SU-DHL-6 (cell line): ENCODE measurements around the gene DLX2.

Source experiments
- H2AFZ ChIP-seq: fragments of 200-600 bp; sonication (generic); 2 replicates; pipeline ENCODE4 v1.6.1; 2014; ENCODE audit warnings: low read depth, mild to moderate bottlenecking, moderate library complexity, mixed read lengths, antibody characterized with exemption, low read length; ENCODE audit not compliant: severe bottlenecking
- H3F3A ChIP-seq: fragments of 200-600 bp; shearing (Covaris generic); 2 replicates; pipeline ENCODE4 v1.6.0; 2016; ENCODE audit warnings: antibody characterized with exemption, mild to moderate bottlenecking; ENCODE audit not compliant: insufficient read depth
- H3K27ac ChIP-seq: fragments of 200-600 bp; sonication (generic); 2 replicates; pipeline ENCODE4 v1.5.1; 2016; ENCODE audit warnings: low read depth, mild to moderate bottlenecking, low read length, moderate library complexity, mixed read lengths
- H3K27me3 ChIP-seq: fragments of 200-600 bp; sonication (generic), shearing (Covaris generic); 2 replicates; pipeline ENCODE4 v1.6.0; 2014; ENCODE audit warnings: mild to moderate bottlenecking, low read length
- H3K36me3 ChIP-seq: fragments of 200-600 bp; sonication (generic); 2 replicates; pipeline ENCODE4 v1.6.1; 2014; ENCODE audit warnings: mild to moderate bottlenecking, low read length, mixed read lengths
- H3K4me2 ChIP-seq: fragments of 300-600, 200-600 bp; shearing (Covaris generic), sonication (generic); 2 replicates; pipeline ENCODE4 v1.6.0; 2014; ENCODE audit warnings: low read length, low read depth, mild to moderate bottlenecking; ENCODE audit not compliant: poor library complexity, severe bottlenecking
- H3K4me3 ChIP-seq: fragments of 200-600 bp; sonication (generic); 2 replicates; pipeline ENCODE4 v1.5.1; 2014; ENCODE audit warnings: antibody characterized with exemption, low read length, mild to moderate bottlenecking, mixed read lengths; ENCODE audit not compliant: insufficient read depth, poor library complexity, severe bottlenecking
- H3K79me2 ChIP-seq: fragments of 200-600 bp; sonication (generic); 2 replicates; pipeline ENCODE4 v1.6.1; 2014; ENCODE audit warnings: mild to moderate bottlenecking, low read length, moderate library complexity; ENCODE audit not compliant: insufficient read depth
- H3K9ac ChIP-seq: fragments of 200-600 bp; sonication (generic); 2 replicates; pipeline ENCODE4 v1.7.0; 2014; ENCODE audit warnings: mild to moderate bottlenecking, low read length
- H3K9me2 ChIP-seq: fragments of 200-600 bp; sonication (generic); replicated peaks from 2 replicates; pipeline ENCODE4 v1.6.1; 2014; ENCODE audit warnings: low read length; ENCODE audit not compliant: insufficient read depth
- H3K9me3 ChIP-seq: fragments of 200-600 bp; sonication (generic); 2 replicates; pipeline ENCODE4 v1.6.1; 2014; ENCODE audit warnings: low read length, mixed read lengths; ENCODE audit not compliant: insufficient read depth
- H4K20me1 ChIP-seq: fragments of 200-600 bp; sonication (generic); 2 replicates; pipeline ENCODE4 v1.6.1; 2014; ENCODE audit warnings: low read depth, mild to moderate bottlenecking, antibody characterized with exemption, low read length, moderate library complexity, mixed read lengths
- EZH2phosphoT487 ChIP-seq: fragments of 200-600 bp; sonication (generic), shearing (Covaris generic); conservative IDR thresholded peaks from 2 replicates; pipeline ENCODE4 v1.6.1; 2018; ENCODE audit warnings: mild to moderate bottlenecking, antibody characterized with exemption, low read length, moderate library complexity, mixed read lengths
- TF ChIP-seq, protein P1 (sequence below): fragments of 200-600 bp; sonication (generic); IDR thresholded peaks from one replicate; pipeline ENCODE4 v1.5.1; 2017; ENCODE audit warnings: antibody characterized with exemption, mild to moderate bottlenecking, low read length, moderate library complexity; ENCODE audit not compliant: insufficient read depth, poor library complexity, severe bottlenecking

The DLX2 gene

DNA sequence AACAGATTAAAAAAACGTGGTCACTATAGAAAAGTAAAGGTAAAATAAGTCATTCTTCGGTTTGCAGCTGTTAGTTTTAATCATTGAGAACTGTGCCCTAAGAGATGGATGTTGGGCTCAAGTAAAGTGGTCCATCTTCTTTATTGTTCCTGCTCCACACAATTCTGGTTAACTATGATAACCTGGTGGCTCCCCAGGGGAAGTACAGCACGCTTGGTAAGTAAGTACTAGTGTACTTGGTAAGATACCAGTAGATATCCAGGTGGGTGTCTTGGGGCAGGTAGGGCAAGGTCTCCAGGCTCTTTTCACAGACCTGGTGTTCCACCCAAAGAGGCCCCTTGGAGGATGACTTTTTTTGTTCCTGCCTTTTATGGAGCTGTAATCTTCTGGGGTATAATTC is 31.6 kb upstream of the DLX2 start:
- Histone ChIP-seq H3K27ac (no peak overlapping the region), H3K27me3 (no peaks in the 10 kb centered on the region; the same call in 1 of the 2 replicates), H3K9ac (no peak overlapping the region), H3K4me2 (no peak overlapping the region), H3F3A (no peaks in the 10 kb centered on the region), H3K36me3 (no peaks in the 10 kb centered on the region), H2AFZ (no peak overlapping the region), H4K20me1 (no peaks in the 10 kb centered on the region), H3K79me2 (no peaks in the 10 kb centered on the region), H3K9me3 (no peaks in the 10 kb centered on the region), H3K4me3 (no peak overlapping the region), H3K9me2 (no peaks in the 10 kb centered on the region)
- TF ChIP-seq EZH2phosphoT487 = no peak
- TF ChIP-seq, protein P1, sequence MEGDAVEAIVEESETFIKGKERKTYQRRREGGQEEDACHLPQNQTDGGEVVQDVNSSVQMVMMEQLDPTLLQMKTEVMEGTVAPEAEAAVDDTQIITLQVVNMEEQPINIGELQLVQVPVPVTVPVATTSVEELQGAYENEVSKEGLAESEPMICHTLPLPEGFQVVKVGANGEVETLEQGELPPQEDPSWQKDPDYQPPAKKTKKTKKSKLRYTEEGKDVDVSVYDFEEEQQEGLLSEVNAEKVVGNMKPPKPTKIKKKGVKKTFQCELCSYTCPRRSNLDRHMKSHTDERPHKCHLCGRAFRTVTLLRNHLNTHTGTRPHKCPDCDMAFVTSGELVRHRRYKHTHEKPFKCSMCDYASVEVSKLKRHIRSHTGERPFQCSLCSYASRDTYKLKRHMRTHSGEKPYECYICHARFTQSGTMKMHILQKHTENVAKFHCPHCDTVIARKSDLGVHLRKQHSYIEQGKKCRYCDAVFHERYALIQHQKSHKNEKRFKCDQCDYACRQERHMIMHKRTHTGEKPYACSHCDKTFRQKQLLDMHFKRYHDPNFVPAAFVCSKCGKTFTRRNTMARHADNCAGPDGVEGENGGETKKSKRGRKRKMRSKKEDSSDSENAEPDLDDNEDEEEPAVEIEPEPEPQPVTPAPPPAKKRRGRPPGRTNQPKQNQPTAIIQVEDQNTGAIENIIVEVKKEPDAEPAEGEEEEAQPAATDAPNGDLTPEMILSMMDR = no peak

DNA sequence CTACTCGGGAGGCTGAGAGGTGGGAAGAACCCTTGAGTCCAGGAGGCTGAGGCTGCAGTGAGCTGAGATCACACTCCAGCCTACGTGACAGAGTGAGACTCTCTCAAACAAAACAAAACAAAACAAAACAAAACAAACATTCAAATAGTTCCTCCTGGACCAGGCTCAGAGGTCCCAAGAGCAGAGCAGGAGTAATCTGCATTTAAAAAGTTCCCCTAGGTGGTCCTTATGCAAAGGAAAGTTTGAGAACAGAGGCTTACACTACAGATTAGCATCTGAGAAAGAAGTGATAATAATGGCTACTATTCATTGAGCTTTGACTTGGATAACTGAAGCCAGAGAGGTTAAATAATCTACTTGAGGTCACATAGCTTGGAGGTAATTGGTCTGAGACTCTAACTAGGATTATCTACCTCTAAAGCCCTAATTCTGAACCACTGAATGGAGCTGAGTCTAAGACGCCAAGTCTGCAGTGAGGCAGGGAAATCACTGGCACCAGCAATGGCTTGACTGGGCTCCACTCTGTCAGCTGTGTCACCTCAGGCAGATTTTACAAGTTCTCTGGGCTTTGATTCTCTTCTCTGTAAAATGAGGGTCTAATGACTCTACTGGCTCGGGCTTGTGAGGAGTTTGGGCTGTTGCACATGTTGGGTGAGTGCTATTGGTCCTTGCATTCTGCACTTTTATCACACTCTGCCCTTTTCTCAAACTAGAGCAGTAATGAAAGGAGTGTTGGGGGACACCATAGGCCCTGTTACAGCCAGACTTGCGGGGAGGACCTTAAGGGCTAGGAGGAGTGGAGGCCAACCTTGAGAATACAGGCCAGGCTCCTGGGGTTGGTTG is 29.2 kb upstream of the DLX2 start:
- Histone ChIP-seq H3K4me3 (no peak overlapping the region), H3K9me3 (no peaks in the 10 kb centered on the region), H3K36me3 (no peaks in the 10 kb centered on the region), H3K9me2 (no peaks in the 10 kb centered on the region), H4K20me1 (no peaks in the 10 kb centered on the region), H3K79me2 (no peaks in the 10 kb centered on the region), H2AFZ (no peak overlapping the region), H3K9ac (no peak overlapping the region), H3K4me2 (no peak overlapping the region), H3K27me3 (no peaks in the 10 kb centered on the region; the same call in 1 of the 2 replicates), H3K27ac (no peak overlapping the region), H3F3A (no peaks in the 10 kb centered on the region)
- TF ChIP-seq, protein P1 = no peak
- TF ChIP-seq EZH2phosphoT487 = no peak

DNA sequence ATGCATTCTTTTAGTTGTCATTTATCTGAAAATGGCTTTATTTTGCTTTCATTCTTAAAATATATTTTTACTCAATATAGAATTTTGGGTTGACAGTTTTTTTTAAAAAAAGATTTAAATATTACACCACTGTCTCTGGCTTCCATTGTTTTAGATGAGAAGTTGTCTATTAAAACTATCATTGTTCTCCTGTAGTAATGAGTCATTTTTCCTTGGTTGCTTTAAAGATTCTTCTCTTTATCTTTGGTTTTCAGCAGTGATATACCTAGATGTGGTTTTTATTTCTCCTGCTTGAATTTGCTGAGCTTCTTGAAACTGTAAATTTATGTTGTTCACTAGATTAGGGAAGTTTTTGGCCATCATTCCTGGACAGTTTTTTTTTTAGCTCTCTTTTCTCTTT is 26.7 kb upstream of the DLX2 start:
- TF ChIP-seq EZH2phosphoT487 = no peak
- TF ChIP-seq, protein P1 = no peak

More for the DNA sequence above, 26.7 kb upstream of the DLX2 start:
- Histone ChIP-seq H3K9me2 (no peaks in the 10 kb centered on the region), H3K36me3 (no peaks in the 10 kb centered on the region), H3K9ac (no peak overlapping the region), H3K27ac (no peak overlapping the region), H3K27me3 (no peaks in the 10 kb centered on the region; the same call in 1 of the 2 replicates), H3K4me2 (no peak overlapping the region), H3K9me3 (no peaks in the 10 kb centered on the region), H4K20me1 (no peaks in the 10 kb centered on the region), H3F3A (no peaks in the 10 kb centered on the region), H3K4me3 (no peak overlapping the region), H3K79me2 (no peaks in the 10 kb centered on the region), H2AFZ (no peak overlapping the region)
